IMR-90 (cell line): ENCODE measurements around the gene PLEKHG4.

Experiments
- BHLHE40 ChIP-seq: fragments of 150-350 bp; IDR thresholded peaks from 2 replicates; pipeline ENCODE4 v1.6.1; 2016; ENCODE audit warnings: mild to moderate bottlenecking, low read depth, low read length
- CEBPB ChIP-seq: IDR thresholded peaks from 2 replicates; pipeline ENCODE4 v1.6.1; 2012; ENCODE audit warnings: low read depth, low read length, improper control_type of control experiment
- CHD1 ChIP-seq: IDR thresholded peaks from 2 replicates; pipeline ENCODE4 v1.6.1; 2012; ENCODE audit warnings: low read depth, low read length, improper control_type of control experiment
- CTCF ChIP-seq: conservative IDR thresholded peaks from 2 replicates; pipeline ENCODE4 v1.5.1; 2012; ENCODE audit warnings: mild to moderate bottlenecking, low read depth, low read length, improper control_type of control experiment
- ELK1 ChIP-seq: fragments of 150-350 bp; IDR thresholded peaks from 2 replicates; pipeline ENCODE4 v1.6.1; 2016; ENCODE audit warnings: low read depth, mild to moderate bottlenecking, low read length, moderate library complexity, borderline replicate concordance
- MAFK ChIP-seq: IDR thresholded peaks from 2 replicates; pipeline ENCODE4 v1.6.1; 2012; ENCODE audit warnings: low read depth, low read length, improper control_type of control experiment
- POLR2A ChIP-seq: IDR thresholded peaks from 2 replicates; pipeline ENCODE4 v1.6.1; 2012; ENCODE audit warnings: mild to moderate bottlenecking, low read depth, low read length
- USF2 ChIP-seq: fragments of 150-350 bp; IDR thresholded peaks from 2 replicates; pipeline ENCODE4 v1.6.1; 2017; ENCODE audit warnings: mild to moderate bottlenecking, antibody characterized with exemption, low read length, low read depth

- no peak for TF ChIP-seq CHD1
- no peak for TF ChIP-seq ELK1
- no peak for TF ChIP-seq CEBPB
- no peak for TF ChIP-seq CTCF
- TF ChIP-seq USF2: no peak
- no peak for TF ChIP-seq MAFK
- TF ChIP-seq BHLHE40: no peak
- no peak for TF ChIP-seq POLR2A
These were observed 41.1 kb upstream of the PLEKHG4 start for GRCh38 chr16:67238278-67238575.
